ENCODE data around the gene ZNF669.

Gene ZNF669

DNA sequence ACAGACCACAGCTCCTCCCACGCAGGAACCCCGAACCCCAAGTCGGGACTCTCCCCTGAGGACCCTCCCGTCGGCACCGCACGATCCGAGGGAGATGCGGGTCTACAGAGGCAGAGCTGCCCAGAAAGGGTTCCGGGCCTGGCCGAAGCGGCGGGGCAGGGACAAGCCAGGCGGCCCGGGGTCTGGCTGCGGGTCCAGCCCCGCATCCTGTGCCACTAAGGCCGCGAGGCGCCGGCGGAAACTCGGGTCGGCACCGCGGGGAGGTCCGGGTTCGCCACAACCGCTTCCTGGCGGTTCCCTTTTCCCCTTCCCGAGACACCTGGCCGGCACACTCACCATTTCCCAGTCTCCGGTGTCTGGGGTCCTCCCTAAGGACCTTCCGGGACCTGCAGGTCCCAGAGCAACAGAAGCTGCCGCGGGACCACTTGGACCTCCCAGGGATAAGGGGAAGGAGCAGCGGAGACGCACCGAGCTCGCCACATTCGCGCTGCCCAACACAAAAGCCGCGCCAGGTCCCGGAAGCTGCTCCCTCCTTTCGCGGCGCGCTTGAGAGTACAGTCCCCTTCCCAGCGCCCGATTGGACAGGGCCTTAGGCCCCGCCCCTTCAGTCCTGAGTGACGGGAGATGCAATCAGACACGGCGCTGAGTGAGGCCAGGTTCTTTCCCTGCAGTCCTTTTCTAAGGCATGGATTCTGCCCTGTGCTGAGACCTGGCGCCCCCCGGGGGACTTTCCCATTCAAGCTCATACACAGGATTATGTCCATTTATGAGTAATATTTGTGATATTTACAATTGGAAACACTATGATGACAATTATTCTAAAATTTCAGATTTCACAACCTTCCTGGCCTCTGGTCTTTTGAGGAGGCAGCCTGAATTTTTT, 25.7 kb downstream of the ZNF669 start, which contains the start of gene ZNF670:
Gene ZNF670, minus strand, starts transcription at position 554 of the 883 bp plus-strand sequence. Its CDS starts 215 bp downstream, at position 339.
- DNase-seq: peak; percentile 98
- Histone ChIP-seq H3K4me1 (no peaks in the 10 kb centered on the region), H3K9me3 (no peaks in the 10 kb centered on the region), H3K27me3 (no peaks in the 10 kb centered on the region), H3K4me3 (ENCODE audit: low read depth, low read length) (peak within 1 kb of the TSS; percentile 99), H3K36me3 (no peaks in the 10 kb centered on the region)
- TF ChIP-seq CTCF (IDR thresholded peaks at IDR 0.05; ENCODE audit: low read depth, low read length): peak; percentile 44

GRCh38 chr1:247077876-247078257, 26.3 kb downstream of the ZNF669 start:
- no peak for TF ChIP-seq CTCF (IDR thresholded peaks at IDR 0.05; ENCODE audit: low read depth, low read length)
- DNase-seq: no peak
- no peaks in the 10 kb centered on the region for H3K36me3 ChIP-seq

DNA sequence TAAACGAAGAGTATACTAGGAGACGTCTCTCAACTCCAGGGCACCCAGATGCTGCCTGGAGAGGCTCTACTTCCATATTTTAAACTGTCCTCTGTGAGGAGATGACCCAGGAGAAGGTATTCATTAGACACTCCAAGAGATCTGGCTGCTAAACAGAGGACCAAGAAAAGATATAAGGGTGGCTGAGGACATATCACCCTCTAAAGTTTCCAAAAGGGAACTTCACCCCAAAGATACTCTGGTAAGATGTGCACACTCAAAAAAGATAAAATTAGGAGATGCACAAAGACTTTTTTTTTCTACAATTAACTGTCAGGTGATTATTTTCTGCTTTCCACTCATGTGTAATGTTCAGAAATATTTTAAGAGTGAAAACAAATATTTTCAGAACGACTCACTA, 26.9 kb downstream of the ZNF669 start:
- no peak for DNase-seq
- Histone ChIP-seq H3K4me3 (ENCODE audit: low read depth, low read length) (peak overlapping the region; percentile 99), H3K36me3 (no peaks in the 10 kb centered on the region), H3K4me1 (no peaks in the 10 kb centered on the region), H3K9me3 (no peaks in the 10 kb centered on the region), H3K27me3 (no peaks in the 10 kb centered on the region)
- 0 out of 2 replicates have a peak, but pooled peaks have one; percentile 5 for TF ChIP-seq CTCF (IDR thresholded peaks at IDR 0.05; ENCODE audit: low read depth, low read length)

More at GRCh38 chr1:247077876-247078257, 26.3 kb downstream of the ZNF669 start:
- no peaks in the 10 kb centered on the region for H3K27me3 ChIP-seq
- peak overlapping the region; percentile 99 for H3K4me3 ChIP-seq (ENCODE audit: low read depth, low read length)
- H3K9me3 ChIP-seq: no peaks in the 10 kb centered on the region
- no peaks in the 10 kb centered on the region for H3K4me1 ChIP-seq

DNA sequence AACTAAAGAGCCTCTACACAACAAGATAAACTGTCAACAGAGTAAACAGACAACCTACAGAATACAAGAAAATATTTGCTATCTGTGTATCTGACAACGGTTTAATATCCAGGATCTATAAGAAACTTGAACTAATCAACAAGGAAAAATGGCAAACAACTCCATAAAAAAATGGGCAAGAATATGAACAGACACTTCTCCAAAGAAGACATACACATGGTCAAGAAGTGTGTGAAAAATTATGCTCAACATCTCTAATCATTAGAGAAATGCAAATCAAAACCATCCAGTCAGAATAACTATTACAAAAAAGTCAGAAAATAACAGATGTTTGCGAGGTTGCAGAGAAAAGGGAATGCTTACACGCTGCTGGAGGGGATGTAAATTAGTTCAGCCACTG, 33.5 kb downstream of the ZNF669 start:
- no peak for DNase-seq
- TF ChIP-seq CTCF (IDR thresholded peaks at IDR 0.05; ENCODE audit: low read depth, low read length): no peak
- Histone ChIP-seq H3K9me3 (no peaks in the 10 kb centered on the region; the same call in 1 of the 2 replicates), H3K4me1 (no peaks in the 10 kb centered on the region), H3K4me3 (ENCODE audit: low read depth, low read length) (no peak overlapping the region), H3K36me3 (no peaks in the 10 kb centered on the region), H3K27me3 (no peaks in the 10 kb centered on the region)

DNA sequence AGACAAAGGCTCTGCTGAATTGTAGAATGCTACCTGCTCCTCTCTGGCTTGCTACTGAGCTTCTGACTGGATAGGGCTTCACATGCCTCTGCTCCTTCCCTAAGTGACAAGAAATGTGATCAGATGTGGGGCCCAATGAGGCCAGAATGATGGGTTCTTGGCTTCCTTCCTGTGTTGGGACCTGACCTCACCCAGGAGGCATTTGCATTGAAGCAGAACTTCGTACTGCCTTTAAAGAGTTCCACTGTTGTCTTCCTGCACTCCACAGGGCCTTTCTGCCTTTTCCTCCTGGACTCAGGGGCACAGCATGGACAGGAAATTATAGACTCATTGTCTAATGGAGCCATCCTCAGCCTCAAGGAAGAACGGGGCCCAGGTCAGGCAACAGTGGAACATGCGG, 39.9 kb downstream of the ZNF669 start:
- H3K9me3 ChIP-seq: no peaks in the 10 kb centered on the region; the same call in 1 of the 2 replicates
- no peaks in the 10 kb centered on the region for H3K4me1 ChIP-seq
- TF ChIP-seq CTCF (IDR thresholded peaks at IDR 0.05; ENCODE audit: low read depth, low read length): no peak
- DNase-seq: no peak
- H3K4me3 ChIP-seq (ENCODE audit: low read depth, low read length): no peak overlapping the region
- no peaks in the 10 kb centered on the region for H3K36me3 ChIP-seq
- H3K27me3 ChIP-seq: no peaks in the 10 kb centered on the region

GRCh38 chr1:247060771-247061170, 43.4 kb downstream of the ZNF669 start:
- no peaks in the 10 kb centered on the region for H3K36me3 ChIP-seq
- no peaks in the 10 kb centered on the region for H3K4me1 ChIP-seq
- no peak for DNase-seq
- H3K9me3 ChIP-seq: peaks cover 2% of the 10 kb centered on the region; the same call in 1 of the 2 replicates
- H3K4me3 ChIP-seq (ENCODE audit: low read depth, low read length): no peak overlapping the region
- H3K27me3 ChIP-seq: no peaks in the 10 kb centered on the region
- no peak for TF ChIP-seq CTCF (IDR thresholded peaks at IDR 0.05; ENCODE audit: low read depth, low read length)

Measured in BE2C (cell line).